IMR-90 (cell line): ENCODE results near the gene PPDPF. TPM values are rescaled to one million over a fixed set of nuclear protein-coding genes. Genes with fewer than 3 reads are reported as not detected.
"Not testable (repeated sequence)": the region's sequence is repeated elsewhere in the genome, so short reads cannot be mapped to it uniquely, and the experiment has no call there.

ENCODE experiments used
- ATAC-seq: fragments of 200-7000 bp; cut with Tn5 transposase; 2 replicates; pipeline ENCODE4 v1.9.1; 2020; ENCODE audit warnings: low read depth, mild to moderate bottlenecking, moderate library complexity
- BruUV-seq: library from RNA; stranded (reverse); fragments of 400-500 nt; replicated peaks from 2 replicates; lab custom pipeline; 2021; lab: Mats Ljungman, UMichigan
- CTCF ChIA-PET: fragments of 300-600 bp; formaldehyde crosslinking; extraction: SDS; loops from one replicate; lab custom pipeline; 2021; ENCODE audit warnings: antibody characterized with exemption; lab: Yijun Ruan, JAX
- POLR2A ChIA-PET: fragments of 300-600 bp; sonication (Branson Sonifier 250); formaldehyde crosslinking; loops from one replicate; lab custom pipeline; 2022; ENCODE audit warnings: antibody characterized with exemption; ENCODE audit not compliant: unreplicated experiment; lab: Charles Lee
- DNase-seq: peaks from one replicate; pipeline ENCODE4 v3.0.0; 2013
- H2AFZ ChIP-seq: replicated peaks from 2 replicates; pipeline ENCODE3; 2013; ENCODE audit warnings: low read length, mild to moderate bottlenecking; ENCODE audit not compliant: poor library complexity
- H2AK5ac ChIP-seq: 2 replicates; pipeline ENCODE4 v1.6.1; 2013; ENCODE audit warnings: low read depth, low read length, inconsistent platforms
- H2AK9ac ChIP-seq: replicated peaks from 2 replicates; pipeline ENCODE3; 2013; ENCODE audit warnings: mild to moderate bottlenecking, low read depth, low read length, moderate library complexity; ENCODE audit not compliant: poor library complexity
- H2BK120ac ChIP-seq: 2 replicates; pipeline ENCODE4 v1.6.1; 2013; ENCODE audit warnings: low read depth, low read length, inconsistent platforms
- H2BK15ac ChIP-seq: 3 replicates; pipeline ENCODE4 v1.6.1; 2013; ENCODE audit warnings: low read depth, low read length, inconsistent platforms
- H2BK20ac ChIP-seq: 2 replicates; pipeline ENCODE4 v1.6.1; 2013; ENCODE audit warnings: low read depth, mild to moderate bottlenecking, inconsistent platforms, low read length, moderate library complexity
- H2BK5ac ChIP-seq: 2 replicates; pipeline ENCODE4 v1.6.1; 2013; ENCODE audit warnings: mild to moderate bottlenecking, low read depth, low read length, inconsistent platforms; ENCODE audit not compliant: poor library complexity, severe bottlenecking
- H3K14ac ChIP-seq: replicated peaks from 2 replicates; pipeline ENCODE4 v1.6.1; 2013; ENCODE audit warnings: low read depth, low read length, inconsistent platforms
- H3K18ac ChIP-seq: 2 replicates; pipeline ENCODE4 v1.6.1; 2013; ENCODE audit warnings: low read depth, low read length, control low read depth
- H3K23ac ChIP-seq: 2 replicates; pipeline ENCODE4 v1.6.1; 2013; ENCODE audit warnings: low read depth, low read length, inconsistent platforms
- H3K27ac ChIP-seq: 2 replicates; pipeline ENCODE4 v1.5.1; 2013; ENCODE audit warnings: mild to moderate bottlenecking, control low read depth, low read length; ENCODE audit not compliant: insufficient read depth
- H3K27me3 ChIP-seq: 2 replicates; pipeline ENCODE4 v1.6.1; 2013; ENCODE audit warnings: low read length; ENCODE audit not compliant: control insufficient read depth, insufficient read depth
- H3K36me3 ChIP-seq: 2 replicates; pipeline ENCODE4 v1.6.1; 2013; ENCODE audit warnings: low read length, mixed read lengths; ENCODE audit not compliant: control insufficient read depth, insufficient read depth
- H3K4ac ChIP-seq: 2 replicates; pipeline ENCODE4 v1.6.1; 2013; ENCODE audit warnings: low read depth, low read length, inconsistent platforms
- H3K4me1 ChIP-seq: 2 replicates; pipeline ENCODE4 v1.6.1; 2013; ENCODE audit warnings: low read length, mixed read lengths; ENCODE audit not compliant: control insufficient read depth, insufficient read depth
- H3K4me2 ChIP-seq: 2 replicates; pipeline ENCODE4 v1.6.1; 2013; ENCODE audit warnings: low read depth, mild to moderate bottlenecking, control low read depth, low read length, moderate library complexity
- H3K4me3 ChIP-seq: 2 replicates; pipeline ENCODE4 v1.5.1; 2013; ENCODE audit warnings: low read depth, mild to moderate bottlenecking, control low read depth, low read length, moderate library complexity; ENCODE audit not compliant: insufficient read depth
- H3K56ac ChIP-seq: 2 replicates; pipeline ENCODE4 v1.6.1; 2013; ENCODE audit warnings: low read length, inconsistent platforms; ENCODE audit not compliant: insufficient read depth; ENCODE audit errors: extremely low read depth
- H3K79me1 ChIP-seq, 2 experiments: 2 replicates each; pipeline ENCODE4 v1.6.1; 2013; ENCODE audit warnings: low read length in 2 of 2, inconsistent platforms in 1 of 2, low read depth in 1 of 2
- H3K9ac ChIP-seq: 2 replicates; pipeline ENCODE4 v1.6.1; 2013; ENCODE audit warnings: low read depth, low read length, control low read depth
- H3K9me1 ChIP-seq: 2 replicates; pipeline ENCODE4 v1.6.1; 2013; ENCODE audit warnings: low read length, inconsistent platforms; ENCODE audit not compliant: insufficient read depth
- H3K9me3 ChIP-seq: 2 replicates; pipeline ENCODE4 v1.6.1; 2013; ENCODE audit warnings: low read length; ENCODE audit not compliant: control insufficient read depth, insufficient read depth
- H4K20me1 ChIP-seq: 2 replicates; pipeline ENCODE4 v1.6.1; 2013; ENCODE audit warnings: low read length, inconsistent platforms; ENCODE audit not compliant: insufficient read depth
- H4K5ac ChIP-seq: 2 replicates; pipeline ENCODE4 v1.6.1; 2013; ENCODE audit warnings: mild to moderate bottlenecking, low read depth, low read length, control low read depth
- H4K8ac ChIP-seq, 2 experiments: 2 replicates each; pipeline ENCODE4 v1.6.1; 2013; ENCODE audit warnings: low read depth in 2 of 2, low read length in 2 of 2, control low read depth in 1 of 2, inconsistent platforms in 1 of 2
- H4K91ac ChIP-seq: 2 replicates; pipeline ENCODE4 v1.6.1; 2013; ENCODE audit warnings: low read depth, low read length, inconsistent platforms; ENCODE audit not compliant: insufficient read depth
- whole genome bisulfite sequencing, 2 experiments: methylation state at CpG; one replicate each; pipeline versions ENCODE4 v1.1.5 to v1.1.7; 2013; ENCODE audit warnings: missing lambda C conversion rate in 2 of 2; ENCODE audit not compliant: insufficient read length in 1 of 2; ENCODE audit errors: extremely low coverage in 2 of 2; 5-methylcytosine and 5-hydroxymethylcytosine counted together
- dilution Hi-C: fragments of 300-500 bp; cut with HindIII; formaldehyde crosslinking; loops from one replicate; pipeline ENCODE4 v1.14.3; 2018; ENCODE audit warnings: low sequenced_read_pairs; ENCODE audit not compliant: unreplicated experiment
- in situ Hi-C: fragments of 300-500 bp; cut with MboI; formaldehyde crosslinking; loops from 3 replicates; pipeline ENCODE4 v1.14.3; 2019; ENCODE audit warnings: low sequenced_read_pairs, inconsistent platforms, mixed read lengths
- intact Hi-C: fragments of 100-400 bp; cut with micrococcal nuclease; formaldehyde crosslinking; loops from 2 replicates; pipeline ENCODE4 v1.10.0; 2022
- polyA plus RNA-seq, 3 experiments: library from polyadenylated mRNA; depleted of rRNA; stranded (reverse); fragments of >200 nt; gene quantifications; 2 replicates each; pipeline ENCODE4 v1.2.3, GENCODE V29; 2012; ENCODE audit warnings: low replicate concordance in 1 of 3
- total RNA-seq: library from RNA; depleted of rRNA; stranded (reverse); fragments of >200 nt; gene quantifications from 2 replicates; pipeline ENCODE4 v1.2.3, GENCODE V29; 2012

Gene PPDPF
- total and polyA plus RNA-seq, 2 of the 4 experiments (the other 2 are of a cell fraction) = 12.9 to 171 TPM

DNA sequence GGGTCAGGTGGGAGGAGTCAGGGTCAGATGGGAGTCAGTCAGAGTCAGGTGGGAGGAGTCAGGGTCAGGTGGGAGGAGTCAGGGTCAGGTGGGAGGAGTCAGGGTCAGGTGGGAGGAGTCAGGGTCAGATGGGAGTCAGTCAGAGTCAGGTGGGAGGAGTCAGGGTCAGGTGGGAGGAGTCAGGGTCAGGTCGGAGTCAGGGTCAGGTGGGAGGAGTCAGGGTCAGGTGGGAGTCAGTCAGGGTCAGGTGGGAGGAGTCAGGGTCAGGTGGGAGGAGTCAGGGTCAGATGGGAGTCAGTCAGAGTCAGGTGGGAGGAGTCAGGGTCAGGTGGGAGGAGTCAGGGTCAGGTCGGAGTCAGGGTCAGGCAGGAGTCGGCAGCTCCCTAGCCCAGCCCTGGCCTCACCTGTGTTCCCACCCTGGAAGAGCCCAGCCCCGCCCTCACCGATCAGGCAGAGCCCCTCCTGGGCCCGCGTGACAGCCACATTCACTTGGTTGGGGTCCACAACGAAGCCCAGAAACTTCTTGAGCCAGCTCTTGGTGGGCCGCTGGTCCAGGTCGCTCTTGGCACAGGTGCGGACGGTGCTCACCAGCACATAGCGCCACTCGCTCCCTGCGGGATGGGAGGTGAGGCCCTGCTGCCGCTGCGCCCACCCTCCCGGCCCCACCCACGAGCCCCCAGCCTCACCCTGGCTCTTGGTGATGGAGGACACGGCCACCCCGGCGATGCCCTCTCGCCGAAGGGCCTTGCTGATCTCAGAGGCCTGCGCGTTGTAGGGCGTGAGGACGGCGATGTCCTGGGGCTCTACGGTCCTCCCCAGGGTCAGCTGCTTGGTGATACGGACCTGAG lies 39.1 kb downstream of the PPDPF start:
- in situ Hi-C loops, H3K23ac ChIP-seq, POLR2A ChIA-PET, H2BK5ac ChIP-seq, H3K4me2 ChIP-seq, H3K14ac ChIP-seq, ATAC-seq, H3K27ac ChIP-seq, H3K27me3 ChIP-seq, H2AFZ ChIP-seq, CTCF ChIA-PET, H3K79me1 ChIP-seq, H3K9ac ChIP-seq, H4K5ac ChIP-seq, H3K18ac ChIP-seq, H3K9me1 ChIP-seq, intact Hi-C loops, H2BK120ac ChIP-seq, H4K8ac ChIP-seq, H2BK20ac ChIP-seq, DNase-seq, H3K4me3 ChIP-seq, H2AK9ac ChIP-seq, dilution Hi-C loops, H3K4me1 ChIP-seq, BruUV-seq, H4K20me1 ChIP-seq, H3K9me3 ChIP-seq, H4K91ac ChIP-seq, H2BK15ac ChIP-seq, H2AK5ac ChIP-seq, H3K4ac ChIP-seq, H3K56ac ChIP-seq: not testable (repeated sequence)
- peaks cover 44% of the 10 kb centered on the region for H3K36me3 ChIP-seq
- 93% methylated on average over 23 of the region's 31 CpGs; no CpG with 5 or more reads in 1 of the 2 experiments for WGBS, 2 experiments
